ENCODE measurements around the gene CALU. TPM values are rescaled to one million over a fixed set of nuclear protein-coding genes. Genes with fewer than 3 reads are reported as not detected.

The CALU gene
- total and polyA plus RNA-seq, 4 donors, result 86.8 to 199 (median 108) TPM

DNA sequence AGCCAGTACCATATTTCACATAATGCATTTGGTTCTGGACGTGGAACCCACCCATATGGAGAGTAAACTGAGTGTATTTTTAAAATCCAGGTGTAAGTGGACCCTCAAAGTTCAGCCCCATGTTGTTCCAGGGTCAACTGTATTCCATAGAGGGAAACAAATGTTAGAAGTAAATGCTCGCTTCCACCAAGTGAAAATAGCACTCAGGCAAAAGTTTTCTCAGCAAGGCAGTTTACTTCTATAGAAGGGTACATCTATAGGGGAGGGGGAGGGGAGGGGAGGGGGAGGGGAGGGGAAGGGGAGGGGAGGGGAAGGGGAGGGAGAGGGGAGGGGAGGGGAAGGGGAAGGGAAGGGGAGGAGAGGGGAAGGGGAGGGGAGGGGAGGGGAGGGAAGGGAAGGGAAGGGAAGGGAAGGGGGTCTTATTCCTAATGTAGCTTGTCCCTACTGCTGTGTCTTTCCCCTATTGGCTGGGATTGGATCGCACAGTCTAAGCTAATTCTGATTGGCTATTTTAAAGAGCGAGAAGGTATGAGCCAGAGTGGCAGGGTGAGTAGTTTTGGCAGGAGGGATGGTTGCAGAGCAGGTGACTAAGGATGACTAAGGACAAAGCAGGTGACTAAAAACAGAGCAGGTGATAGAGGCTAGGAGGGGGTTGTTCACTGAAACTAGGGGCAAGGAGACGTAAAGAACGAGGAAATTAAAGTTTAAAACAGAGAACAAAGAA is 37.9 kb upstream of the CALU start:
- H3K36me3 ChIP-seq (ENCODE audit: control insufficient read depth, insufficient read depth, low read length), result no peaks in the 10 kb centered on the region
- no peak overlapping the region for H3K27ac ChIP-seq (ENCODE audit: low read depth, low read length)
- DNase-seq (ENCODE audit: low read depth in 4 of 6, low spot score in 6 of 6), result no peak
- H3K4me1 ChIP-seq (ENCODE audit: control insufficient read depth, insufficient read depth, low read length), result peaks cover 9% of the 10 kb centered on the region
- H3K27me3 ChIP-seq (ENCODE audit: control insufficient read depth, insufficient read depth, low read length), result peaks cover 17% of the 10 kb centered on the region
- no peaks in the 10 kb centered on the region for H3K9me3 ChIP-seq (ENCODE audit: control insufficient read depth, insufficient read depth, low read length)
- H3K4me3 ChIP-seq (ENCODE audit: low read depth, low read length), result no peak overlapping the region
- WGBS (ENCODE audit: insufficient coverage), result 98% methylated on average over 2 of the region's 6 CpGs

DNA sequence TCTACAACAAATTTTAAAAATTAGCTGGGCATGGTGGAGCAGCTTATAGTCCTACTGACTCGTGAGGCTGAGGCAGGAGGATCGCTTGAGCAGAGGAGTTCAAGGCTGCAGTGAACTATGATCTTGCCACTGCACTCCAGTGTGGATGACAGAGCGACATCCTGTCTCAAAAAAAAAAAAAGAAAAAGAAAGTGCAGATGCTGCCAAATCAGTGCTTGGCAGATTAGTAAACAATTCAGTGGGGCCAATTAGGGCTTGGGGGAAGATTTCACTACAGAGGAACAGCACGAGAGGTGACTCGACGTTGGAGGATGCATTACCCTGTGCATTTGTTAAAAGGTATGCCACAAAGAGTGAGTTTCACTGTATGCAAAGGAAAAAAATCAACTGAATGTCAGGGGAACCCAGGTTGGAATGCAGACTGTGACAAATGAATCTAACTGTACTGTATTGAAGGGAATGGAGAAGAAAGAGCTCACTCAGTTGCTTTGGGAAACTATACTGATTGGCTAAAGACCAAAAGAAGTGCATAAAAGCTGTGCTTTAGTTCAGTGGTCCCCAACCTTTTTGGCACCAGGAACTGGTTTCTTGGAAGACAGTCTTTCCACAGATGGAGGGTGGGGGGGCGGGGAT is 35.4 kb upstream of the CALU start:
- Histone ChIP-seq H3K27ac (ENCODE audit: low read depth, low read length) (no peak overlapping the region), H3K4me3 (ENCODE audit: low read depth, low read length) (no peak overlapping the region), H3K36me3 (ENCODE audit: control insufficient read depth, insufficient read depth, low read length) (no peaks in the 10 kb centered on the region), H3K27me3 (ENCODE audit: control insufficient read depth, insufficient read depth, low read length) (no peaks in the 10 kb centered on the region), H3K4me1 (ENCODE audit: control insufficient read depth, insufficient read depth, low read length) (no peaks in the 10 kb centered on the region), H3K9me3 (ENCODE audit: control insufficient read depth, insufficient read depth, low read length) (no peaks in the 10 kb centered on the region)
- WGBS (ENCODE audit: insufficient coverage), result 23% methylated on average over 6 of the region's 7 CpGs
- DNase-seq (ENCODE audit: low read depth in 4 of 6, low spot score in 6 of 6), result peak in 2 of 6 donors; percentile 39 to 59

DNA sequence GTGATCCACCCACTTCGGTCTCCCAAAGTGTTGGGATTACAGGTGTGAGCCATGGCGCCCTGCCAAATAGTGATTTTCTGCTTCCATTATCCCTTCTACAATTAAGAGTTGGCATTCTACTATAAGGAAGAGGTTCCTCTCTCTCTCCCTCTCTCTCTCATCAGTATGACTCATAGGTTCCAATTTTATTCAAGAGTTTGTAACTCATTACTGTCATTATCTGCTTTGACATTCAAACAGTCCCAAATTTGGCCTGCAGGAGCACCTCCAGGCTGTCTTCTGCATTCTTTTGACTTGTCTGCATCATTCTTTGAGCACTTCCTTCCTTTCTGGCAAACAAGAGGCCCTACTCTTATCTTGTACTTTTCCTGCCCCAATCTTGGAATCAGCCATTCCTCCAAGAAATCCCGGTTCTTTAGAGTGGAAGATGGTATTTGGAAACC is 33.2 kb upstream of the CALU start:
- no peaks in the 10 kb centered on the region for H3K9me3 ChIP-seq (ENCODE audit: control insufficient read depth, insufficient read depth, low read length)
- H3K27ac ChIP-seq (ENCODE audit: low read depth, low read length), result no peak overlapping the region
- H3K4me1 ChIP-seq (ENCODE audit: control insufficient read depth, insufficient read depth, low read length), result no peaks in the 10 kb centered on the region
- no peak for DNase-seq (ENCODE audit: low read depth in 4 of 6, low spot score in 6 of 6)
- no peaks in the 10 kb centered on the region for H3K36me3 ChIP-seq (ENCODE audit: control insufficient read depth, insufficient read depth, low read length)
- no CpG with 5 or more reads among the region's 3 CpGs for WGBS (ENCODE audit: insufficient coverage)
- H3K4me3 ChIP-seq (ENCODE audit: low read depth, low read length), result no peak overlapping the region
- H3K27me3 ChIP-seq (ENCODE audit: control insufficient read depth, insufficient read depth, low read length), result no peaks in the 10 kb centered on the region

DNA sequence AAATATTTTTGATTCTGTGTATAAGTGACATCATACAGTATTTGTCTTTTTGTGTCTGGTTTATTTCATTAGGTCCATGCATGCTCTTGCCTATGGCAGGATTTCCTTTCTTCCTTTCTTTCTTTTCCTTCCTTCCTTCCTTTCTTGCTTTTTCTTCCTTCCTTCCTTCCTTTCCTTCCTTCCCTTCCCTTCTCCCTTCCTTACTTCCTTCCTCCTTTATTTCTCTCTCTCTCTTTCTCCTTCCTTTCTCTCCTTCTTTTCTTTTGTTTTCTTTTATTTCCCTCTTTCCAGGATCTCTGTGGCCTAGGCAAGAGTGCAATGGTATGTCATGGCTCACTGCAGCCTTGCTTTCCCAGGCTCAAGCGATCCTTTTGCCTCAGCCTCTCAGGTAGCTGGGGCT is 31.4 kb upstream of the CALU start:
- Histone ChIP-seq H3K36me3 (ENCODE audit: control insufficient read depth, insufficient read depth, low read length) (no peaks in the 10 kb centered on the region), H3K4me1 (ENCODE audit: control insufficient read depth, insufficient read depth, low read length) (no peaks in the 10 kb centered on the region), H3K27ac (ENCODE audit: low read depth, low read length) (no peak overlapping the region), H3K4me3 (ENCODE audit: low read depth, low read length) (no peak overlapping the region), H3K27me3 (ENCODE audit: control insufficient read depth, insufficient read depth, low read length) (no peaks in the 10 kb centered on the region), H3K9me3 (ENCODE audit: control insufficient read depth, insufficient read depth, low read length) (no peaks in the 10 kb centered on the region)
- DNase-seq (ENCODE audit: low read depth in 4 of 6, low spot score in 6 of 6), result no peak
- WGBS (ENCODE audit: insufficient coverage), result no CpG with 5 or more reads among the region's 1 CpG

DNA sequence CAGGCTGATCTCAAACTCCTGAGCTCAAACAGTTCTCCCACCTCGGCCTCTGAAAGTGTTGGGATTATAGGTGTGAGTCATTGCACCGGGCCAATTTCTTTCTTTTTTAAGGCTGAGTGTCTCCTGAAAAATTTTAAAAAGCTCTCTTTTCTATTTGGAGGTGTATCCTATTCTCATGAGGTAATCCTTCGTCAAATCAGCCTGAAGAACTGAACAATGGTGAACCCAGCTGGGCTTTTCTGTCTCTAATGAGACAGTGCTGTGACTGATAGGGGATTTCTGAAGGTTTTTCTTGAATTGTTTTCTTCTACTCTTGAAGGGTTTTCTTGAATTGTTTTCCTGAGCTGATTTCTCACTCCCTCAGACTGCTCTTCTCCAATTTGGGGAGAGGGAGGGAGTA is 30.9 kb upstream of the CALU start:
- Histone ChIP-seq H3K27ac (ENCODE audit: low read depth, low read length) (no peak overlapping the region), H3K4me3 (ENCODE audit: low read depth, low read length) (no peak overlapping the region), H3K27me3 (ENCODE audit: control insufficient read depth, insufficient read depth, low read length) (no peaks in the 10 kb centered on the region), H3K4me1 (ENCODE audit: control insufficient read depth, insufficient read depth, low read length) (no peaks in the 10 kb centered on the region), H3K36me3 (ENCODE audit: control insufficient read depth, insufficient read depth, low read length) (no peaks in the 10 kb centered on the region), H3K9me3 (ENCODE audit: control insufficient read depth, insufficient read depth, low read length) (no peaks in the 10 kb centered on the region)
- no peak for DNase-seq (ENCODE audit: low read depth in 4 of 6, low spot score in 6 of 6)
- no CpG with 5 or more reads among the region's 3 CpGs for WGBS (ENCODE audit: insufficient coverage)

DNA sequence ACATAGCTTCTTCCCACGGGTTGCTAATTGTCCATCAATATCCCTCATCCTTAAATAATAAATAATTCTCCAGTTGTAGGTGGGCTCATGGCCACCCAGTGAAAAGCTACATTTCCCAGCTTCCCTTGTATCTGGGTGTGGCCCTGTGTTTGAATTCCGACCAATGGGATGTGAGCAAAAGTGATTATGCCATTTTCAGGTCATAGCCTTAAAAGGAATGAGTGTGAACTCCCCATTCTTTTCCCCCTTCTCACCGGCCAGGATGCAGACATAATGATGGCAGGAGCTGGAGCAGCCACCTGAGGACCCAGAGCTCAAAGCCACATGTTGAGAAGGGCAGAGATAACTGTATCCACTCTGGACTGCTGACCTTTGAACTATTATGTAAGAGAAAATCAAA is 30.3 kb upstream of the CALU start:
- Histone ChIP-seq H3K4me1 (ENCODE audit: control insufficient read depth, insufficient read depth, low read length) (no peaks in the 10 kb centered on the region), H3K27ac (ENCODE audit: low read depth, low read length) (no peak overlapping the region), H3K27me3 (ENCODE audit: control insufficient read depth, insufficient read depth, low read length) (no peaks in the 10 kb centered on the region), H3K9me3 (ENCODE audit: control insufficient read depth, insufficient read depth, low read length) (no peaks in the 10 kb centered on the region), H3K4me3 (ENCODE audit: low read depth, low read length) (no peak overlapping the region), H3K36me3 (ENCODE audit: control insufficient read depth, insufficient read depth, low read length) (no peaks in the 10 kb centered on the region)
- DNase-seq (ENCODE audit: low read depth in 4 of 6, low spot score in 6 of 6), result no peak
- WGBS (ENCODE audit: insufficient coverage), result no CpG with 5 or more reads among the region's 3 CpGs

DNA sequence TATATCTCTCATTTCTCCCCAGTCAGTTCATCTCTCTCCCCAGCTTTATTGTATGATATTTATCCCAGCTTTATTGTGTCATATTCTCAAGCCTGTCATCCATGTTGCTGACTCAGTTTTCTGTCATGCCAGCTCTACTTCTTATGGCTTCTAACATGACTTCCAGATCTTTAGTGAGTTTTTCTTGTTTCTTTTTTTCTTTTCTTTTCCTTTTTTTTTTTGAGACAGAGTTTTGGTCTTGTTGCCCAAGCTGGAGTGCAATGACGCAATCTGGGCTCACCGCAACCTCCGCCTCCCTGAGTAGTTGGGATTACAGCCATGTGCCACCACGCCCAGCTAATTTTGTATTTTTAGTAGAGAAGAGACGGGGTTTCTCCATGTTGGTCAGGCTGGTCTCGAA is 28.7 kb upstream of the CALU start:
- DNase-seq (ENCODE audit: low read depth in 4 of 6, low spot score in 6 of 6), result no peak
- Histone ChIP-seq H3K9me3 (ENCODE audit: control insufficient read depth, insufficient read depth, low read length) (no peaks in the 10 kb centered on the region), H3K27me3 (ENCODE audit: control insufficient read depth, insufficient read depth, low read length) (no peaks in the 10 kb centered on the region), H3K4me1 (ENCODE audit: control insufficient read depth, insufficient read depth, low read length) (no peaks in the 10 kb centered on the region), H3K27ac (ENCODE audit: low read depth, low read length) (no peak overlapping the region), H3K36me3 (ENCODE audit: control insufficient read depth, insufficient read depth, low read length) (no peaks in the 10 kb centered on the region), H3K4me3 (ENCODE audit: low read depth, low read length) (no peak overlapping the region)
- WGBS (ENCODE audit: insufficient coverage), result no CpG with 5 or more reads among the region's 6 CpGs

DNA sequence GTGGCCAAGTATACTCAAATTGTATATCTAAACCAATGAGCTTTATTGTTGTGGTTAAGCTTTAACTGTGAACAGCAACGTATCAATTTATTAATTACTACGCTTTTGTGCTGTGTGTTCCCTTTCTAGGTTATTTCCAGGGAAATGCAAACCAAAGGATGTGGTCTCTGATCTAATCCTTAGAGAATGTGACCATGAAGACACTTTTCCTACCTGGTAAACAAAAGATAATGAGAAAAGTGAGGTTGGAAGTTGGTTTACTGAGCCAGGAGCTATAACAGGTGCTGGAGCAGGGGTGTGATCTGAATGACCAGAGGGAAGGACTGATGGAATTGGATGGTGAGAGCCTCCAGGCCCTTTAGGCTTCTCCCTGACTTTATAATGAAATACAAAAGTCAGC is 25.4 kb upstream of the CALU start:
- WGBS (ENCODE audit: insufficient coverage), result 100% methylated on average over 1 of the region's 2 CpGs
- no peak for DNase-seq (ENCODE audit: low read depth in 4 of 6, low spot score in 6 of 6)

DNA sequence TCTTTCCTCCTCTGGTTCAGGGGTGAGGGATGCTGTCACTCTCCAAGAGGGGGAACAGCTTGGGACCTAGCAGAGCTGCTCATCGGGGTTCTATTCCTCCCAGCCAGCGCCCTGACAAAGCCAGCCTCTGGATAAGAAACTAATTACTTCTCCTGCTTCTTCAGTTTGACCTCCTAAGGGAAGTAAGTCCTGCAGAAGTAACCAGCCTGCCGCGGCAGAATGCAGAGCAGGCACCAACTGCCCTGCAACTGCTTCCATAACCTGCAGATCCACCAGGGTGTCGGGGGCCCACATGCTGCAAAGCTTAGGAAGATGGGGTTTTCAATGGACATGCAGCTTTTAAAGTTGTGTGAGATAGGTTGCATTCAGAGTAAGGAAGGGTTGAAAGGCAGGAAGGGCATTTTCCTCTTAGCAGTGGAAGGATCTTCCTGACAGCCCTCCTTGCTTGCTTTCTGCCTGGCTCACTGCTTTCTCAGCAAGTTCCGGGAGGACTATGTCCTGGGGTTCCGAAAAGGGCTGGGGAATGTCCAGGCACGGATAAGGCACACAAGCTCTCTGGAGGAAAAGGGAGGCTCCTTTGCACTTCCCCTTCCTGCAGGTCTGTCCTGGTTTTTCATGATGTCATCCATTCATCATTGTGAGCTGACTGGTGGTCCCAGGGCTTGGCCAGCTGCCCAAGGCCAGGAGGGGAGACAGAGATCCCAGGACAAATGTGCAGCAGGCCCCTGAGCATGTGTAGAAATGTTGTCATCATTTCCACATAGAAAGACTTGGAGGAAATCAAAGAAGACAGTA is 24.3 kb upstream of the CALU start:
- Histone ChIP-seq H3K4me1 (ENCODE audit: control insufficient read depth, insufficient read depth, low read length) (no peaks in the 10 kb centered on the region), H3K27ac (ENCODE audit: low read depth, low read length) (no peak overlapping the region), H3K27me3 (ENCODE audit: control insufficient read depth, insufficient read depth, low read length) (no peaks in the 10 kb centered on the region), H3K4me3 (ENCODE audit: low read depth, low read length) (no peak overlapping the region), H3K9me3 (ENCODE audit: control insufficient read depth, insufficient read depth, low read length) (no peaks in the 10 kb centered on the region), H3K36me3 (ENCODE audit: control insufficient read depth, insufficient read depth, low read length) (no peaks in the 10 kb centered on the region)
- DNase-seq (ENCODE audit: low read depth in 4 of 6, low spot score in 6 of 6), result no peak
- WGBS (ENCODE audit: insufficient coverage), result 80% methylated on average over 8 of the region's 8 CpGs

More for the DNA sequence above, 25.4 kb upstream of the CALU start:
- no peak overlapping the region for H3K27ac ChIP-seq (ENCODE audit: low read depth, low read length)
- H3K9me3 ChIP-seq (ENCODE audit: control insufficient read depth, insufficient read depth, low read length), result no peaks in the 10 kb centered on the region
- H3K36me3 ChIP-seq (ENCODE audit: control insufficient read depth, insufficient read depth, low read length), result no peaks in the 10 kb centered on the region
- no peaks in the 10 kb centered on the region for H3K27me3 ChIP-seq (ENCODE audit: control insufficient read depth, insufficient read depth, low read length)
- H3K4me3 ChIP-seq (ENCODE audit: low read depth, low read length), result no peak overlapping the region
- no peaks in the 10 kb centered on the region for H3K4me1 ChIP-seq (ENCODE audit: control insufficient read depth, insufficient read depth, low read length)

All from spinal cord (tissue), 10 donors.